Breast epithelium (tissue), 3 donors: ENCODE measurements around the gene ALPK3.

ENCODE experiments used
- POLR2A ChIP-seq: fragments of 450-650 bp; IDR thresholded peaks from one replicate; pipeline ENCODE4 v1.6.1; 2016; ENCODE audit warnings: antibody characterized with exemption, mild to moderate bottlenecking, moderate library complexity
- TF ChIP-seq, protein P1 (sequence below), 3 donors: fragments of 450-650 bp; IDR thresholded peaks; one replicate each; pipeline ENCODE4 v1.5.1; 2016 to 2017; ENCODE audit warnings: antibody characterized with exemption in 3 of 3, mild to moderate bottlenecking in 3 of 3, moderate library complexity in 3 of 3

- TF ChIP-seq, protein P1, sequence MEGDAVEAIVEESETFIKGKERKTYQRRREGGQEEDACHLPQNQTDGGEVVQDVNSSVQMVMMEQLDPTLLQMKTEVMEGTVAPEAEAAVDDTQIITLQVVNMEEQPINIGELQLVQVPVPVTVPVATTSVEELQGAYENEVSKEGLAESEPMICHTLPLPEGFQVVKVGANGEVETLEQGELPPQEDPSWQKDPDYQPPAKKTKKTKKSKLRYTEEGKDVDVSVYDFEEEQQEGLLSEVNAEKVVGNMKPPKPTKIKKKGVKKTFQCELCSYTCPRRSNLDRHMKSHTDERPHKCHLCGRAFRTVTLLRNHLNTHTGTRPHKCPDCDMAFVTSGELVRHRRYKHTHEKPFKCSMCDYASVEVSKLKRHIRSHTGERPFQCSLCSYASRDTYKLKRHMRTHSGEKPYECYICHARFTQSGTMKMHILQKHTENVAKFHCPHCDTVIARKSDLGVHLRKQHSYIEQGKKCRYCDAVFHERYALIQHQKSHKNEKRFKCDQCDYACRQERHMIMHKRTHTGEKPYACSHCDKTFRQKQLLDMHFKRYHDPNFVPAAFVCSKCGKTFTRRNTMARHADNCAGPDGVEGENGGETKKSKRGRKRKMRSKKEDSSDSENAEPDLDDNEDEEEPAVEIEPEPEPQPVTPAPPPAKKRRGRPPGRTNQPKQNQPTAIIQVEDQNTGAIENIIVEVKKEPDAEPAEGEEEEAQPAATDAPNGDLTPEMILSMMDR (IDR thresholded peaks at IDR 0.05), result no peak
- no peak for TF ChIP-seq POLR2A
Observed at GRCh38 chr15:84914351-84914750, 97.2 kb downstream of the ALPK3 start.
